ENCODE results near the gene SMARCA2.

DNA sequence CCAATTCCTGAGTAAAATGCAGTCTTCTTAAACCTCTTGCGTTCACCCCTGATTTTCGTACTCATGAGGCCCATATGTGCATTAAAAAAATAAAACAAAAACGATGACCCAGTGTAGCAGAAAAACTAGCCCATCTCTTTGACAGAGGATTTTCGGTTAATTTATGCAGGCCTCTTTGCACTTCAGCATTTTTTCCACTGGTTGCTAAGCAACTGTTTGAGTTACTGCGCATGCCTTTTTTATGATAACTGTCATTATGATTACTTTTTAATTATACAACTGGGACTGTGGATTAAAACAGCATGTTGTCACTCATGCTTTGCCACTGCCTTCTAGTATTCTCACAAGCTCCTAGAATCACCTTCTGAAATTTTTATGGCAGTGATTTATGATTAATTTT, 165.0 kb downstream of the SMARCA2 start:
- TF ChIP-seq, protein P1, sequence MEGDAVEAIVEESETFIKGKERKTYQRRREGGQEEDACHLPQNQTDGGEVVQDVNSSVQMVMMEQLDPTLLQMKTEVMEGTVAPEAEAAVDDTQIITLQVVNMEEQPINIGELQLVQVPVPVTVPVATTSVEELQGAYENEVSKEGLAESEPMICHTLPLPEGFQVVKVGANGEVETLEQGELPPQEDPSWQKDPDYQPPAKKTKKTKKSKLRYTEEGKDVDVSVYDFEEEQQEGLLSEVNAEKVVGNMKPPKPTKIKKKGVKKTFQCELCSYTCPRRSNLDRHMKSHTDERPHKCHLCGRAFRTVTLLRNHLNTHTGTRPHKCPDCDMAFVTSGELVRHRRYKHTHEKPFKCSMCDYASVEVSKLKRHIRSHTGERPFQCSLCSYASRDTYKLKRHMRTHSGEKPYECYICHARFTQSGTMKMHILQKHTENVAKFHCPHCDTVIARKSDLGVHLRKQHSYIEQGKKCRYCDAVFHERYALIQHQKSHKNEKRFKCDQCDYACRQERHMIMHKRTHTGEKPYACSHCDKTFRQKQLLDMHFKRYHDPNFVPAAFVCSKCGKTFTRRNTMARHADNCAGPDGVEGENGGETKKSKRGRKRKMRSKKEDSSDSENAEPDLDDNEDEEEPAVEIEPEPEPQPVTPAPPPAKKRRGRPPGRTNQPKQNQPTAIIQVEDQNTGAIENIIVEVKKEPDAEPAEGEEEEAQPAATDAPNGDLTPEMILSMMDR (IDR thresholded peaks at IDR 0.05), result no peak
- TF ChIP-seq EP300 (IDR thresholded peaks at IDR 0.05) (no peak), POLR2A (IDR thresholded peaks at IDR 0.05) (no peak), POLR2AphosphoS5 (IDR thresholded peaks at IDR 0.05) (no peak)

Data from upper lobe of left lung (tissue), 4 donors.